HCT116 (cell line): ENCODE measurements around the gene ALDH16A1.

ENCODE experiments used
- CTCF ChIP-seq, 3 experiments: fragments of 200-600 bp in 1 of 3; sonication (generic) in 1 of 3; IDR thresholded peaks in 2 of 3; conservative IDR thresholded peaks in 1 of 3; 2 replicates each; pipeline ENCODE4 v1.5.1; 2012 to 2017; ENCODE audit warnings: low read depth in 2 of 3, low read length in 2 of 3, antibody characterized with exemption in 1 of 3, borderline replicate concordance in 1 of 3, control low read depth in 1 of 3, mild to moderate bottlenecking in 1 of 3, mixed read lengths in 1 of 3, mixed run types in 1 of 3, moderate library complexity in 1 of 3; ENCODE audit not compliant: insufficient read depth in 1 of 3
- EZH2 ChIP-seq: fragments of 200-600 bp; sonication (generic); IDR thresholded peaks from 2 replicates; pipeline ENCODE4 v1.6.1; 2017; ENCODE audit warnings: antibody characterized with exemption, mixed run types
- JUND ChIP-seq: IDR thresholded peaks from 2 replicates; pipeline ENCODE4 v1.6.1; 2012
- MAX ChIP-seq: IDR thresholded peaks from 2 replicates; pipeline ENCODE4 v1.6.1; 2012
- POLR2A ChIP-seq: IDR thresholded peaks from 2 replicates; pipeline ENCODE4 v1.7.0; 2011; ENCODE audit warnings: borderline replicate concordance; ENCODE audit not compliant: insufficient read depth, insufficient read length; ENCODE audit errors: extremely low read depth
- POLR2AphosphoS5 ChIP-seq: IDR thresholded peaks from 2 replicates; pipeline ENCODE4 v1.6.1; 2011; ENCODE audit warnings: mild to moderate bottlenecking, low read depth, low read length, moderate library complexity
- REST ChIP-seq: IDR thresholded peaks from 2 replicates; pipeline ENCODE4 v1.6.1; 2012; ENCODE audit warnings: low read depth
- SIN3A ChIP-seq: IDR thresholded peaks from 2 replicates; pipeline ENCODE4 v1.6.1; 2012; ENCODE audit warnings: low read depth
- SP1 ChIP-seq: IDR thresholded peaks from 2 replicates; pipeline ENCODE4 v1.6.1; 2012; ENCODE audit warnings: low read depth
- YY1 ChIP-seq: IDR thresholded peaks from 2 replicates; pipeline ENCODE4 v1.6.1; 2011; ENCODE audit warnings: low read length, low read depth, moderate library complexity, mild to moderate bottlenecking; ENCODE audit not compliant: insufficient replicate concordance; ENCODE audit errors: extremely low read depth

- TF ChIP-seq JUND (no peak), POLR2AphosphoS5 (no peak), CTCF (IDR thresholded peaks at IDR 0.05 in 2 of 3, conservative IDR thresholded peaks at IDR 0.05 in 1 of 3; ENCODE audit: borderline replicate concordance in 1 of 3, insufficient read depth in 1 of 3, low read depth in 2 of 3, low read length in 2 of 3) (peak; percentile 75 to 95 (median 88)), YY1 (peak; percentile 48), SIN3A (no peak), POLR2A (no peak), SP1 (no peak), MAX (no peak; the same call in 1 of the 2 replicates), REST (no peak), EZH2 (no peak)
Measured at GRCh38 chr19:49443366-49444099, 9.5 kb upstream of the ALDH16A1 start.
